Right renal pelvis (tissue), 4 donors: ENCODE measurements around the gene PLCL1. TPM values are rescaled to one million over a fixed set of nuclear protein-coding genes. Genes with fewer than 3 reads are reported as not detected.

Experiments used
- DNase-seq, 4 donors: peaks; one replicate each; pipeline ENCODE4 v3.0.0-alpha.2; 2013; ENCODE audit warnings: low read depth in 4 of 4, low spot score in 3 of 4, missing footprints in 1 of 4
- polyA plus RNA-seq, 4 donors: library from polyadenylated mRNA; unstranded; fragments of 120-200 nt; gene quantifications; one replicate each; pipeline ENCODE4 v1.2.1, GENCODE V29; 2013; ENCODE audit not compliant: insufficient read length in 4 of 4

PLCL1 gene
- polyA plus RNA-seq, 4 donors = 15.2 to 22.5 (median 18.6) TPM

- DNase-seq = no peak
Observed at GRCh38 chr2:197879812-197880408, 75.5 kb downstream of the PLCL1 start.

DNA sequence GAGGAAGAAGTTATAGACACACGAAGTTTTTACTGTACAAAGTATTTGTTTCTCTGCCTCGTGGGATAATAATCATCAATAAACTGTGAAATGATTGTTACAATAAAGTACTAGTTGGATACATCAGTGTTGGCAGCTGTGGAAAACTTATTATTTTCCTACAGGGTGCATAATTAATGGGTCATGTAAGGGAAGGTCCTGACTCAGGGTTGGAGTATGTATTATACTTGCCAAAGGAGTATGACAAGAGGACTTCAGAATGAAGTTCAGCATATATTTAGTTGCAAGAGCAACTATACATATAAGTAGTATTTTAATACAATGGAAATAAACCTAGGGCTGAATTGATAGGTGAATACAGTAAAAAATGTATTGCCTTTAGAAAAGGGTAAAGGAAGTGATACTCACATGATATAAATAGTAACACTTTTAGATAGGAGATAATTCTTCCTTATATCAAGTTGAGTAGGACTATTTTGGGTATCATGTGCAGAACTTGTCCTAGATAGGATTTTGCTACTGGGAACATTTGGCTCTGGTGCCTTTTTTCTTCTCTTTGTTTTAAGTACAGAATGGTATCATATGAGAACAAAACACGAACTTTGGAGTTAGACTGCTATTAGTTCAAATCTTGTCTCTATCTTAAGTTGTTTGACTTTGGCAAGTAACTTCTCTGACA lies 79.1 kb downstream of the PLCL1 start:
- no peak for DNase-seq

GRCh38 chr2:197884252-197884651 lies 79.9 kb downstream of the PLCL1 start:
- no peak for DNase-seq

DNA sequence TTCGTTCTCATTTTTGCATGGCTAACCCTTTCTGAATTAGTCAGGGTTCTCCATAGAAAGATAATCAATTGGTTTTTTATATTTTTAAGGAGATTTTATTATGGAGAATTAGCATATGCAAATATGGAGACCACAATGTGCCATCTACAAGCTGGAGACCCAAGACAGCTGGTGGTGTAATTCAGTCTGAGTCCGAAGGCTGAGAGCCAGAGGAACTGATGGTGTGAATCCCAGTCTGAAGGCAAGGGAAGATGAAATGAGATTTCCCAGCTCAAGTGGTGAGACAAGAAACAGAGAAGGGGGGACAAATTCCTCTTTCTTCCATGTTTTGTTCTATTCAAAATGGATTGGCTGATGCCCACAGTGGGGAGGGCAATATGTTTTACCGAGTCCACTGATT lies 80.7 kb downstream of the PLCL1 start:
- no peak for DNase-seq

- DNase-seq = no peak
Observed at GRCh38 chr2:197885587-197885986, 81.2 kb downstream of the PLCL1 start.

- DNase-seq = no peak
Observed at GRCh38 chr2:197888321-197888720, 83.9 kb downstream of the PLCL1 start.

- DNase-seq = no peak
Observed at GRCh38 chr2:197889041-197889440, 84.6 kb downstream of the PLCL1 start.

GRCh38 chr2:197890168-197890567 lies 85.8 kb downstream of the PLCL1 start:
- DNase-seq = no peak

- no peak for DNase-seq
Observed at GRCh38 chr2:197891897-197892442, 87.6 kb downstream of the PLCL1 start.

DNA sequence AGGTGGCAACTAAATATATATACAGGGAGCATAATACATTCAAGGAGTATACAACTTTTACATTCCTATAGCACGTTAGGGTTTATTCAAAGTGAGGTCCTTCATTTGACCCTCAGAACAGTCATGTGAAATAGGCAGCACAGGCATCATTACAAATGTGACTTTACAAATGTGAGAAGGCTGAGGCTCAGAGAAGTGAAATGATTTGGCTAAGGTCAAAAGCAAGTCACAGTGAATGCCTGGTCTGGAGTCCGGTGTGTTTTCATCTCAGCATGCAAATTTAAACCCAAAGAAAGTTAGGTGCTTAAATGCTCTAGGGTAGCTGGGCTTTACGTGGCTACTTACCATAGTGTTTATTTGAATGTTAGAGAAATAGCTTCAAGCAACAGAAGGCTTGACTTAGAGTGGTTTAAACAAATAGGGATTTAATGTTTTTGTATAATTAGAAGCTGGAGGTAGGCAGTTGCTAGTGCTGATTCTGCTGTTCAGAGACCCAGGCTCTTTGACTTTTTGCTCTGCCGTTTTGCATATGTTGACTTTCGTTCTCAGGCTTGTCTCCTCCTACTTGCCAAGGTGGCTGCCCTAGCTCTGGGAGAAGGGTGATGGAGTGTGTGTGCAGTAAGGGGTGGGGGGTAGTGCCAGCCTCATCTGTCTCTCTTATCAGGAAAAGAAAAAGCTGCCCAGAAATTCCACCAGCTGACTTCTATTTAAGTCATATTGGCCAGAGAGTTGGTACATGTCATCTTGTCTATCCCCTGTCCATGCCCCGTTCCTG lies 89.2 kb downstream of the PLCL1 start:
- DNase-seq = no peak

DNA sequence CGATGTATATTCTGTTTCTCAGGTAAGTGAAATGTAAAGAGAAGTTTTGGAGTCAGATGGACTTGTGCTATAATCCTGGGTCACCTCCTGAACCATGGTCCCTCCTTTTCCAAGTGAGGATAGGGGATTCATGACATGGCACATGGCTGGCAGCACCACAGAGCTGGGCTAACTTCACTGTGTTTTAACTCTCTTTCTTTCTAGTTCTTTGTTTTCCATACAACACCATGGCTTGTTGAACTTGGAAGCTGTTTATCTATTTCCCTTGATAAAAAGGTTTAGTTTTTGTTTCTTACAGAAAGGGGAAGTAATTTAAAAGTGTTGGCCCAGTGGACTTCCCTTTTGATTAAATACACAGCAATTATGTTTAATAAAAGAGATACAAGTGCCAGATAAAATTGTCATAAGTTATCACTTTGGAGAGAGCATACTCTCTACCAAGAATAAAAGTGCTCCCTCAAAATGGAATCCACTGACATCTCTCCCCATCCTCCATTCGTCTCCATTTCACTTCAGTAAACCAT lies 90.4 kb downstream of the PLCL1 start:
- DNase-seq = no peak

DNA sequence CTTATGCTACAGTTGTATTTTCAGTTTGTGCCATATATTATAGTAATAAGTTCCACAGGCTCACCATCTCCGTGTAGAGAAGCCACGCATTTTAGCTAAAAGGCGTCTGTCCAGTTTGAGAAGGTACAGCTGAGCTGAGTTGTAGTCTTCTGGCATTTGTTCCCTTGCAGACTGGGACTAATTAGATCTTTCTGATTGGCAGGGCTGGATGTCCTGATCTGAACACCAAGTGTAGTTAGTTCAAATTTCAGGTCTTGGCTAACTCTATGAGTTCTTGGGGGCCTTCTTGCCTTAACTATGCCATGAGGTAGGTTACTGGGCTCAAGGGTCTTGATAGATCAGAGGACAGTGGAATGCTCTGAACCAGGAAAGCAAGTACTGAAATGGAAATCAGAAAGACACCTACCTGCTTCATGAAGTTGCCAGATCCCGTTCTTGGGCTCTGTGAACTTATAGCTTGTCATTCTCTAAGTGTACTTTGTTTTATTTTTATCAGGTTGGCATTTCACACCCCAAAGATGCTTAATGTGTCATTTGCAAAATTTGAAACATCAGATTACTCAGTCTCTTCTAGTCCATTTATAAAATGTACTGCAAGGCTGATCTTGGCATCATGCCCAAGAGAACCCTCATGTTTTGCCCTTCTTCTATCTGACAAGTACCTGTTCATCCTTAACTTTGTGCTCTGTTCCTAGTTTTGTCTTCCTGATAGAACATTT lies 93.7 kb downstream of the PLCL1 start:
- DNase-seq = no peak

DNA sequence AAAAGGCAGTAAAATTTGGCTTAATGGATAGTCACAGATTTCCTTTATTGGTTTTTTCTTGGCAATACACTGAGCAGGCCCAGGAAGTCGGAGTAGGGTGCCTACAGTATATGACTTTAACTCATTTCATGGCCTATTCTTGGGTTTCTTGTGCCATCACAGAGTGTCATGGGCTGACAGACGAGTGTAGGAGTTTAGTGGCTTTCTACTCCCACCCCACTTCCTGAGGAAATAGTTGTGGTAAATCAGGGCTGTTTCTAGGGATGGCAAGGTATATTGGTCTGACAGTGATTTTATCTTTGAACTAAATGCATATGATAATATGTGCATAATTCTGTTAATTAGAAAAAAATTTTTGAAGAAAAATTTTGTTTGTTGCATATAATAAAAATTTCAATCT lies 100.1 kb downstream of the PLCL1 start:
- DNase-seq = no peak

DNA sequence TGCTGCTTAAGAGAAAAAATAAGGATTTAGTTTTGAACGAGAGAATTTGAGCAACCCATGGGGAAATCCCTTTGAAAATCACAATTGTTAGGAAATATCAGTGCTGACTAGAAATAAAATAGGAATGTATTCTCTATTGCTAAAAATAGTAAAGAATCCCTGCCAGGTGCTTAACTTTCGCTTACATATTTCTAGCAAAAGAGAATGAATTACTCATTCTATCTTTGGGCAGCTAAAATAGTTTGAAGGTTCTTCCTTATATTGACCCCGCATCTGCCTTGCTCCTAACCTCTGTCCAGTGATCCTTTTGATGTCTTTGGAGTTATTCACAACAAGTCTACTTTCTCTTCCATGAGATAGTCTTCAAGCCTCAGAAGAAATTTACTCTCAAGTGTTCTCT lies 103.8 kb downstream of the PLCL1 start:
- no peak for DNase-seq

GRCh38 chr2:197908990-197909776 lies 104.8 kb downstream of the PLCL1 start:
- DNase-seq = no peak

GRCh38 chr2:197911667-197912066 lies 107.3 kb downstream of the PLCL1 start:
- no peak for DNase-seq

DNA sequence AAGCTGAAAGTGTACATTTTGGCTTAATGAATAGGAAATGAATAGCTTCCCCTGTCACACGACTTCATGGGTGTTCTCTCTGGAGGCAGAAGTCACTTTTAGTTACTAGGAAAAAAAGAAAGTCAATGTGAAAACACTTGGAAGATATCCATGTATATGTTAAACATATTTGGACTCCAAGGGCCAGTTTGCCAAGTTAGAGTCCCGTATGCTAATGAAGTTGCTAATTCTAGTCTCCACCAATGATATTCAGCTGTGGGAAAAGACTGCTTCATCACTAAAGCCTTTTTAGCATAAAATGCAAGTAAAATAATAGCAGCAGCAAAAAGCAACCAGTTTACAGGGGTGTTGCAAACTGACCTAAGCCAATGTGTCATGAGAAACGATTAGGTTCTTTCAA lies 108.7 kb downstream of the PLCL1 start:
- no peak for DNase-seq

DNA sequence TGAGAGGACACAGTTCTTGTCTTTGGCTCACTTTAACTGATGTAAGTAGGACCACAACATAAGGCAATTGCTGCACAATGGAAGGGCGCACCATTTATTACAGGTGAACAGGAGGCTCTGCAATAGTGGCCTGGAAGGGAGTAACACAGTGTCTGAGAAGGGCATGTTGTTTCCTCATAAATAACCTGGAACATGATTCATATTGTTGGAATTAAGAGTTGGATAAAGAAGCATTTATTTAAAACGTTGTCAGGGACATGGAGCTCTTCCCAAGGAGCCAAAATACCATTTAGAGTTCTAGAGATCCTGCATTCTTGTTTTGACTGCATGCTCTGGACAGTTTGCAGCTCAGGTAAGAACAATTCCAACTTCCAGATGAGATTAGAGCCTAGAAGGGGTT lies 110.4 kb downstream of the PLCL1 start:
- DNase-seq = no peak

- DNase-seq = no peak
Observed at GRCh38 chr2:197915548-197916265, 111.3 kb downstream of the PLCL1 start.
